ENCODE data around the gene PLSCR5.

- TF ChIP-seq GATA2 (IDR thresholded peaks at IDR 0.05; ENCODE audit: low read depth, low read length), result no peak
- no peak for TF ChIP-seq GATA3 (IDR thresholded peaks at IDR 0.05; ENCODE audit: low read depth, low read length)
Observed at GRCh38 chr3:146626403-146627122, 21.4 kb upstream of the PLSCR5 start.

Measured in SH-SY5Y (cell line).